Panc1 (cell line): ENCODE results near the gene DNASE1L1. TPM values are rescaled to one million over a fixed set of nuclear protein-coding genes. Genes with fewer than 3 reads are reported as not detected.
A peak's percentile ranks its signal among the peaks of the same experiment; 100 is the strongest.

ENCODE experiments used
- ATAC-seq: fragments of 200-7000 bp; cut with Tn5 transposase; 2 replicates; pipeline ENCODE4 v1.9.1; 2020; ENCODE audit warnings: mild to moderate bottlenecking, moderate library complexity
- BruUV-seq: library from RNA; stranded (reverse); fragments of 400-500 nt; replicated peaks from 2 replicates; lab custom pipeline; 2021; lab: Mats Ljungman, UMichigan
- CTCF ChIA-PET: fragments of 300-600 bp; sonication (Branson Sonifier 250); formaldehyde crosslinking; loops from one replicate; lab custom pipeline; 2022; ENCODE audit warnings: antibody characterized with exemption; lab: Charles Lee
- POLR2A ChIA-PET: fragments of 300-600 bp; sonication (Branson Sonifier 250); formaldehyde crosslinking; loops from one replicate; lab custom pipeline; 2022; ENCODE audit warnings: antibody characterized with exemption; lab: Charles Lee
- DNase-seq: peaks from one replicate; pipeline ENCODE4 v3.0.0-alpha.2; 2010; ENCODE audit warnings: low read depth, low spot score
- H3K27ac ChIP-seq: 2 replicates; pipeline ENCODE4 v1.5.1; 2011; ENCODE audit warnings: mild to moderate bottlenecking, low read length, inconsistent platforms
- H3K27me3 ChIP-seq: fragments of 200-500 bp; sonication (Bioruptor generic); 2 replicates; pipeline ENCODE4 v1.6.0; 2014; ENCODE audit warnings: low read length, inconsistent platforms; ENCODE audit not compliant: control insufficient read depth, insufficient read depth
- H3K36me3 ChIP-seq: fragments of 200-500 bp; sonication (Bioruptor generic); 2 replicates; pipeline ENCODE4 v1.5.1; 2014; ENCODE audit warnings: inconsistent platforms, mild to moderate bottlenecking, low read length, moderate library complexity; ENCODE audit not compliant: control insufficient read depth, insufficient read depth
- H3K4me1 ChIP-seq: 2 replicates; pipeline ENCODE4 v1.5.1; 2011; ENCODE audit warnings: inconsistent platforms, mild to moderate bottlenecking, low read length, moderate library complexity; ENCODE audit not compliant: control insufficient read depth, insufficient read depth
- H3K4me3 ChIP-seq, 2 experiments: 2 replicates each; pipeline ENCODE4 v1.5.1; 2011 to 2012; ENCODE audit warnings: low read depth in 2 of 2, low read length in 2 of 2, mild to moderate bottlenecking in 2 of 2, inconsistent platforms in 1 of 2, moderate library complexity in 1 of 2
- H3K9me3 ChIP-seq: fragments of 200-500 bp; sonication (Bioruptor generic); 2 replicates; pipeline ENCODE4 v1.5.1; 2014; ENCODE audit warnings: low read depth, mild to moderate bottlenecking, inconsistent platforms, low read length, moderate library complexity; ENCODE audit not compliant: control insufficient read depth, insufficient read depth
- CTCF ChIP-seq: fragments of 450-650 bp; IDR thresholded peaks from 2 replicates; pipeline ENCODE4 v1.5.1; 2017; ENCODE audit warnings: mild to moderate bottlenecking
- POLR2AphosphoS5 ChIP-seq: IDR thresholded peaks from 2 replicates; pipeline ENCODE4 v1.6.1; 2012; ENCODE audit warnings: mild to moderate bottlenecking, low read depth, low read length, moderate library complexity
- REST ChIP-seq, 2 experiments: IDR thresholded peaks; 2 replicates each; pipeline ENCODE4 v1.6.1; 2011 to 2012; ENCODE audit warnings: low read depth in 2 of 2, control low read depth in 1 of 2, low read length in 1 of 2, mild to moderate bottlenecking in 1 of 2, moderate library complexity in 1 of 2; ENCODE audit not compliant: insufficient read depth in 1 of 2
- SIN3A ChIP-seq: IDR thresholded peaks from 2 replicates; pipeline ENCODE4 v1.6.1; 2012; ENCODE audit warnings: low read depth, mild to moderate bottlenecking, low read length, moderate library complexity, borderline replicate concordance; ENCODE audit not compliant: insufficient read depth
- in situ Hi-C: cut with HindIII; loops from 2 replicates; pipeline ENCODE4 v1.10.0; 2016; ENCODE audit warnings: low sequenced_read_pairs, low pct_unique_long_range_greater_than_20kb
- intact Hi-C: fragments of 100-400 bp; cut with micrococcal nuclease; formaldehyde crosslinking; loops from one replicate; pipeline ENCODE4 v1.10.0; 2022; ENCODE audit not compliant: unreplicated experiment
- total RNA-seq: library from RNA; stranded (reverse); gene quantifications from one replicate; pipeline ENCODE4 v1.2.1, GENCODE V29; 2021; ENCODE audit not compliant: unreplicated experiment

Gene DNASE1L1
- total RNA-seq, 1 experiment from 2014 or later = 60.4 TPM

GRCh38 chrX:154379569-154379951 is 29.5 kb downstream of the DNASE1L1 start:
- intact Hi-C loops = no loop called here
- no TSS peak for BruUV-seq
- POLR2A ChIA-PET = interaction anchor here (1.0 kb wide), 1 partner anchor 9 kb away, joined by 4 read pairs; no protein-coding TSS in a partner anchor
- H3K36me3 ChIP-seq = peaks cover 4% of the 10 kb centered on the region
- H3K4me3 ChIP-seq = peak overlapping the region; percentile 91 to 94
- in situ Hi-C loops = no loop called here
- no peak for ATAC-seq
- no peak for DNase-seq
- peaks cover 39% of the 10 kb centered on the region for H3K4me1 ChIP-seq
- CTCF ChIA-PET = no interaction called here
- H3K27me3 ChIP-seq = no peaks in the 10 kb centered on the region
- TF ChIP-seq POLR2AphosphoS5 (no peak), SIN3A (0 out of 2 replicates have a peak, but pooled peaks have one; percentile 11)
- H3K9me3 ChIP-seq = no peaks in the 10 kb centered on the region
- peak overlapping the region; percentile 94 for H3K27ac ChIP-seq

DNA sequence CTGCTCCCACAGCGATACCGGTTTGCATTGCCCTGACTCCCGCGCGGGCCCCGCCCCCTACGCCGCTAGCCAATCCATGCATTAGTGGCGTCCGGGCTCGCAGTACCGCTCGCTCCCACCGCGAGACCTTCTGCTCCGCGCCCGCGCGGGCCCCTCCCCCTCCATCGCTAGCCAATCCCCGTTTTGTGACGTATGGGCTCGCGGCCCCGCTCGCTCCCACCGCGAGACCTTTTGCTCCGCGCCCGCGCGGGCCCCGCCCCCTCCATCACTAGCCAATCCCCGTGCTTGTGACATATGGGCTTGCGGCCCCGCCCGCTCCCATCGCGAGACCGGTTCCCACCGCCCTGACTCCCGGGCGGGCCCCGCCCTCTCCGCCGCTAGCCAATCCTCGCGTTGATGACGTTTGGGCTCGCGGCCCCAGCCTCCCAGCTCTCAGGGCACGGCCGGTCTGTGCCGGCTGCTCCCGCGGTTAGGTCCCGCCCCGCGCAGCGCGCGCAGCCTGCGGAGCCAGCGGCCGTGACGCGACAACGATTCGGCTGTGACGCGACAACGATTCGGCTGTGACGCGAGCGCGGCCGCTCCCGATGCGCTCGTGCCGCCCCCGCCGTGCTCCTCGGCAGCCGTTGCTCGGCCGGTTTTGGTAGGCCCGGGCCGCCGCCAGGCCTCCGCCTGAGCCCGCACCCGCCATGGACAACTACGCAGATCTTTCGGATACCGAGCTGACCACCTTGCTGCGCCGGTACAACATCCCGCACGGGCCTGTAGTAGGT is 30.1 kb downstream of the DNASE1L1 start, which contains the start of gene EMD:
Gene EMD (plus strand): TSS at position 497 of the 770 bp plus-strand sequence. CDS start 190 bp downstream, at position 687.
- Histone ChIP-seq H3K4me3 (peak within 1 kb of the TSS; percentile 91 to 94), H3K27ac (peak within 1 kb of the TSS; percentile 94), H3K9me3 (no peaks in the 10 kb centered on the region), H3K27me3 (no peaks in the 10 kb centered on the region), H3K36me3 (peaks cover 4% of the 10 kb centered on the region), H3K4me1 (peaks cover 40% of the 10 kb centered on the region)
- CTCF ChIA-PET = no interaction called here
- peak; percentile 87 for ATAC-seq
- intact Hi-C loops = no loop called here
- no TSS peak for BruUV-seq
- in situ Hi-C loops = no loop called here
- POLR2A ChIA-PET = interaction anchor here (1.0 kb wide), 1 partner anchor 8 kb away, joined by 4 read pairs; no protein-coding TSS in a partner anchor
- DNase-seq = peak; percentile 95
- TF ChIP-seq REST (IDR thresholded peaks at IDR 0.05; ENCODE audit: insufficient read depth in 1 of 2, low read depth in 2 of 2, low read length in 1 of 2) (no peak), SIN3A (peak; percentile 93; the same call in 1 of the 2 replicates), CTCF (no peak)
